GM21825 (cell line): Measurements from ENCODE around the gene ROPN1B.
"Not testable (repeated sequence)": the region's sequence is repeated elsewhere in the genome, so short reads cannot be mapped to it uniquely, and the experiment has no call there.

ENCODE experiments used
- ATAC-seq: cut with Tn5 transposase; IDR thresholded peaks from one replicate; pipeline ENCODE4 v1.9.1; 2021; ENCODE audit warnings: mild to moderate bottlenecking, moderate library complexity; ENCODE audit not compliant: unreplicated experiment

The ROPN1B gene

GRCh38 chr3:125968701-125969592 is at the start of gene ROPN1B:
Gene ROPN1B (plus strand): TSS chr3:125969178. CDS start chr3:125972055, 2,877 bp downstream.
- not testable (repeated sequence) for ATAC-seq

- not testable (repeated sequence) for ATAC-seq
These were observed 48.8 kb upstream of the ROPN1B start for GRCh38 chr3:125920191-125920590.

- not testable (repeated sequence) for ATAC-seq
These were observed 48.2 kb upstream of the ROPN1B start for GRCh38 chr3:125920751-125921279.

- not testable (repeated sequence) for ATAC-seq
These were observed 47.3 kb upstream of the ROPN1B start for GRCh38 chr3:125921712-125922111.

- not testable (repeated sequence) for ATAC-seq
These were observed 45.5 kb upstream of the ROPN1B start for GRCh38 chr3:125923324-125924115.

GRCh38 chr3:125924276-125924675 is 44.7 kb upstream of the ROPN1B start:
- not testable (repeated sequence) for ATAC-seq

GRCh38 chr3:125925727-125926126 is 43.3 kb upstream of the ROPN1B start:
- not testable (repeated sequence) for ATAC-seq

- ATAC-seq, result not testable (repeated sequence)
These were observed 40.0 kb upstream of the ROPN1B start for GRCh38 chr3:125928771-125929545.

- not testable (repeated sequence) for ATAC-seq
These were observed 39.2 kb upstream of the ROPN1B start for GRCh38 chr3:125929765-125930164.

- not testable (repeated sequence) for ATAC-seq
These were observed 37.6 kb upstream of the ROPN1B start for GRCh38 chr3:125931355-125931880.

GRCh38 chr3:125933397-125934173 is 35.4 kb upstream of the ROPN1B start:
- not testable (repeated sequence) for ATAC-seq

- ATAC-seq, result not testable (repeated sequence)
These were observed 33.6 kb upstream of the ROPN1B start for GRCh38 chr3:125935252-125935874.

GRCh38 chr3:125936210-125936815 is 32.7 kb upstream of the ROPN1B start:
- not testable (repeated sequence) for ATAC-seq

- not testable (repeated sequence) for ATAC-seq
These were observed 32.1 kb upstream of the ROPN1B start for GRCh38 chr3:125936891-125937290.

GRCh38 chr3:125947806-125948205 is 21.2 kb upstream of the ROPN1B start:
- not testable (repeated sequence) for ATAC-seq

GRCh38 chr3:125948901-125949300 is 20.1 kb upstream of the ROPN1B start:
- ATAC-seq, result not testable (repeated sequence)

- ATAC-seq, result not testable (repeated sequence)
These were observed 17.8 kb upstream of the ROPN1B start for GRCh38 chr3:125951176-125951575.

GRCh38 chr3:125957020-125957419 is 12.0 kb upstream of the ROPN1B start:
- not testable (repeated sequence) for ATAC-seq
